DND-41 (cell line): Measurements from ENCODE around the gene DERL2.
A peak's percentile ranks its signal among the peaks of the same experiment; 100 is the strongest.

Experiments used
- ATAC-seq: fragments of 200-7000 bp; cut with Tn5 transposase; 3 replicates; pipeline ENCODE4 v1.9.1; 2021; ENCODE audit warnings: low read depth; ENCODE audit not compliant: insufficient read depth
- DNase-seq: peaks from one replicate; pipeline ENCODE4 v3.0.0-alpha.2; 2020
- H2AFZ ChIP-seq: 2 replicates; pipeline ENCODE4 v1.6.0; 2012; ENCODE audit warnings: low read depth, low read length
- H3K27ac ChIP-seq: 2 replicates; pipeline ENCODE4 v1.5.1; 2012; ENCODE audit warnings: low read length, inconsistent platforms
- H3K27me3 ChIP-seq: fragments of 200-600 bp; sonication (generic); 2 replicates; pipeline ENCODE4 v1.6.0; 2012; ENCODE audit warnings: low read length, mild to moderate bottlenecking, inconsistent platforms; ENCODE audit not compliant: insufficient read depth, poor library complexity
- H3K36me3 ChIP-seq: 2 replicates; pipeline ENCODE4 v1.5.1; 2012; ENCODE audit warnings: low read length, inconsistent platforms; ENCODE audit not compliant: insufficient read depth
- H3K4me1 ChIP-seq: 2 replicates; pipeline ENCODE4 v1.5.1; 2012; ENCODE audit warnings: mild to moderate bottlenecking, low read length; ENCODE audit not compliant: insufficient read depth
- H3K4me2 ChIP-seq: 2 replicates; pipeline ENCODE4 v1.6.0; 2012; ENCODE audit warnings: mild to moderate bottlenecking, moderate library complexity, low read length, inconsistent platforms; ENCODE audit not compliant: insufficient read depth
- H3K4me3 ChIP-seq, 2 experiments: fragments of 200-600 bp in 1 of 2; shearing (Covaris generic) in 1 of 2; 2 replicates each; pipeline ENCODE4 v1.5.1; 2012 to 2016; ENCODE audit warnings: inconsistent platforms in 2 of 2, low read length in 2 of 2, mild to moderate bottlenecking in 2 of 2, low read depth in 1 of 2, moderate library complexity in 1 of 2
- H3K79me2 ChIP-seq: 2 replicates; pipeline ENCODE4 v1.6.0; 2012; ENCODE audit warnings: low read length, inconsistent platforms; ENCODE audit not compliant: insufficient read depth
- H3K9ac ChIP-seq: 2 replicates; pipeline ENCODE4 v1.6.0; 2012; ENCODE audit warnings: low read depth, mild to moderate bottlenecking, inconsistent platforms, low read length, moderate library complexity
- H3K9me3 ChIP-seq: 2 replicates; pipeline ENCODE4 v1.5.1; 2012; ENCODE audit warnings: low read length, moderate library complexity, mild to moderate bottlenecking, inconsistent platforms; ENCODE audit not compliant: insufficient read depth, severe bottlenecking
- H4K20me1 ChIP-seq: 2 replicates; pipeline ENCODE4 v1.6.0; 2012; ENCODE audit warnings: low read length; ENCODE audit not compliant: insufficient read depth
- CTCF ChIP-seq: IDR thresholded peaks from 2 replicates; pipeline ENCODE4 v1.5.1; 2012; ENCODE audit warnings: borderline replicate concordance, low read length, moderate library complexity, mild to moderate bottlenecking; ENCODE audit not compliant: poor library complexity, severe bottlenecking; ENCODE audit errors: extremely low read depth
- EZH2 ChIP-seq: IDR thresholded peaks from 3 replicates; pipeline ENCODE4 v1.6.1; 2012; ENCODE audit warnings: borderline replicate concordance, low read depth, mild to moderate bottlenecking, moderate library complexity, low read length, inconsistent platforms; ENCODE audit not compliant: severe bottlenecking

Gene DERL2

GRCh38 chr17:5522476-5522875 is 36.5 kb upstream of the DERL2 start:
- TF ChIP-seq EZH2 (no peak), CTCF (no peak)
- ATAC-seq (no peak), DNase-seq (no peak)
- no peak overlapping the region for H3K4me2 ChIP-seq
- no peaks in the 10 kb centered on the region for H3K79me2 ChIP-seq
- no peak overlapping the region for H3K9ac ChIP-seq
- H3K4me1 ChIP-seq, result no peaks in the 10 kb centered on the region
- H2AFZ ChIP-seq, result no peak overlapping the region
- H3K36me3 ChIP-seq, result peaks cover 5% of the 10 kb centered on the region
- H3K9me3 ChIP-seq, result no peaks in the 10 kb centered on the region
- H3K27ac ChIP-seq, result no peak overlapping the region
- no peaks in the 10 kb centered on the region for H3K27me3 ChIP-seq
- H4K20me1 ChIP-seq, result no peaks in the 10 kb centered on the region
- no peak overlapping the region for H3K4me3 ChIP-seq

GRCh38 chr17:5516060-5516792 is 30.2 kb upstream of the DERL2 start:
- TF ChIP-seq EZH2, result no peak
- TF ChIP-seq CTCF, result no peak
- no peaks in the 10 kb centered on the region for H3K9me3 ChIP-seq
- DNase-seq, result no peak
- peaks cover 7% of the 10 kb centered on the region for H3K4me1 ChIP-seq
- no peaks in the 10 kb centered on the region for H3K79me2 ChIP-seq
- no peak overlapping the region for H3K4me2 ChIP-seq
- H2AFZ ChIP-seq, result no peak overlapping the region
- no peaks in the 10 kb centered on the region for H3K27me3 ChIP-seq
- no peak overlapping the region for H3K27ac ChIP-seq
- no peaks in the 10 kb centered on the region for H4K20me1 ChIP-seq
- H3K9ac ChIP-seq, result no peak overlapping the region
- peaks cover 10% of the 10 kb centered on the region for H3K36me3 ChIP-seq
- ATAC-seq, result no peak
- H3K4me3 ChIP-seq, result no peak overlapping the region

- peaks cover 7% of the 10 kb centered on the region for H3K4me1 ChIP-seq
- H3K79me2 ChIP-seq, result no peaks in the 10 kb centered on the region
- no peak for TF ChIP-seq CTCF
- peaks cover 10% of the 10 kb centered on the region for H3K36me3 ChIP-seq
- no peak overlapping the region for H2AFZ ChIP-seq
- no peaks in the 10 kb centered on the region for H3K9me3 ChIP-seq
- H4K20me1 ChIP-seq, result no peaks in the 10 kb centered on the region
- ATAC-seq (no peak), DNase-seq (no peak)
- H3K9ac ChIP-seq, result no peak overlapping the region
- H3K4me2 ChIP-seq, result no peak overlapping the region
- H3K27me3 ChIP-seq, result no peaks in the 10 kb centered on the region
- no peak overlapping the region for H3K27ac ChIP-seq
- H3K4me3 ChIP-seq, result no peak overlapping the region
These were observed 29.0 kb upstream of the DERL2 start for GRCh38 chr17:5514976-5515375.

GRCh38 chr17:5513628-5514027 is 27.6 kb upstream of the DERL2 start:
- Histone ChIP-seq H3K36me3 (peaks cover 10% of the 10 kb centered on the region), H3K27me3 (no peaks in the 10 kb centered on the region), H3K27ac (no peak overlapping the region), H3K79me2 (no peaks in the 10 kb centered on the region), H3K4me3 (no peak overlapping the region), H3K4me2 (no peak overlapping the region), H3K9me3 (no peaks in the 10 kb centered on the region), H4K20me1 (no peaks in the 10 kb centered on the region), H3K4me1 (peaks cover 7% of the 10 kb centered on the region), H3K9ac (no peak overlapping the region), H2AFZ (no peak overlapping the region)
- TF ChIP-seq EZH2, result no peak
- TF ChIP-seq CTCF, result no peak
- DNase-seq, result peak; percentile 40
- ATAC-seq, result peak; percentile 92
